Subcutaneous preadipocyte (primary cell): Measurements from ENCODE around the gene LDB1. TPM values are rescaled to one million over a fixed set of nuclear protein-coding genes. Genes with fewer than 3 reads are reported as not detected.

ENCODE experiments used
- small RNA-seq: library from RNA; depleted of rRNA; stranded (forward); fragments of <200 nt; gene quantifications from one replicate; pipeline ENCODE3, GENCODE V24; 2012
- total RNA-seq: library from RNA; depleted of rRNA; stranded (reverse); fragments of >200 nt; gene quantifications from 2 replicates; pipeline ENCODE4 v1.2.3, GENCODE V29; 2012

LDB1 gene
- 28.2 and 32.3 TPM in 2 replicates for total RNA-seq

DNA sequence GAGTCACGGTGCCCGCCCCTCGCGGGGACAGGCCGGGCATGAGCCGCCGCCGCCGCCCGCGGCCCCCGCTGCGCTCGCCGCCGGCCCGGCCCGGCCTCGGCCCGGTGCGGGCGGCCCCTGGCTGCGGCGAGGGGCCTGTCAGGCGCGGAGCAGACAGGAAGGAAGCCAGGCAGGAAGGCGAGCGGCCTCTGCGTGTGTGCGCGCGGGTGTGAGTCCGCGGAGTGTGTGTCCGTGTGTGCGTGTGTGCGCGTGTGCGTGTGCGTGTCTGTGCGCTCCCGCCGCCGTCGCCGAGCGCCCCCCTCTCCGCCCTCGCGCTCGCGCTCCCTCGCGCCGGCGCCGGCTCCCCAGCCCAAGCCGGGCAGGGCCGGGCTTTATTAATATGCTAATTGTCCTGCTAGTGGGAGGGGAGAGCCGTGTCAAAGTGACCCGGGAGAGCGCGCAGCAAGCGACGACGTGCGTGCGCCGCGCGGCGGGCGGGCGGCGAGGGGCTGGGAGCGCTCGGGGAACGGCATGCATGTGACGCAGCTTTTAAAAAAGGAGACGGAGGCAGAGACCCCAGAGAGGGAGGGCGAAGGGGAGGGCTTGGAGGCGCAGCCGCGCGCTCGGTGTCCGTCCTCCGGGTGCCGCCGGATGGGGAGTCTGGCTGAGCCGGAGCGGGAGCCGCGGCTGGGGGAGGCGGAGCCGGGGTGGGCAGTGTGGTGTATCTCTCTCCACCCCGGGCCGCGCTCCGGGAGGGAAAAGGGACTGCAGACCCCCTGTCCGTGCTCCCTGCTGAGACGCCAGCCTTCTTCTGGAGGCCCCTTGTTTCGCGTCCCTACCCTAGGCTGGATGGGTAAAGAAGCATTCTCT is at the start of gene LDB1:
LDB1 (minus strand) TSS at position 227 of the 849 bp plus-strand sequence. CDS start 258 bp downstream, outside the sequence.

DNA sequence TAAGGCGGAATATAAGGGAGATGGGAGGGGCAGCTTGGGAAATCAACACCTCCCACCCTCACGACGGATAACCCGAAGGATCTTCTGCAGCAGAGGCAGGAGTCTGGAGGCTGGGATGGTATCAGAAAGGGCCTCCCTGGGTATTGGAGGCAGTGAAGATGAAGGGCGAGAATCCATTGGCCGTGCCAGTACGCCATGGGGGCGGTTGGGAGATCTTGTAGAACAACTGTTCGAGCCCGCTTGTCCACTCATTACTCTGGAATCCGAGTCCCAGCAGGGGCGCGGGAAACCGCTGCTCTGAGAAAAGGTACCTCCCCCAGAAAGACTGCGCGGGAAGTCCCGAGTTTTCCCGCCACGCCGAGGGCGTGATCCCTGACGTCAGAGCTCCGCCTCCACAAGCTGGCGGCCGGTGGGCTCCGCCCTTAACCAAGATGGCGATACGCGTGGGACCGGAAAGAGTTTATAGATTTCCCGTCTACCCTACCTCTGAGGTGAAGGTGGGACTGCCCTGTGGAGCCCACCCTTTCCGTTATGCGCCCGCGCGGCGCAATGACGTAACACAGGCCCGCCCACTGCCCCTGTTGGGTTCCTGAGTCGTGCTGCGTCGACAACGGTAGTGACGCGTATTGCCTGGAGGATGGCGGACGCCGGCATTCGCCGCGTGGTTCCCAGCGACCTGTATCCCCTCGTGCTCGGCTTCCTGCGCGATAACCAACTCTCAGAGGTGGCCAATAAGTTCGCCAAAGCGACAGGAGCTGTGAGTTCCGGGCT is 31.8 kb upstream of the LDB1 start, which contains the start of gene NOLC1:
NOLC1 (plus strand) TSS at position 616 of the 771 bp plus-strand sequence; CDS start at position 638, 22 bp downstream.

DNA sequence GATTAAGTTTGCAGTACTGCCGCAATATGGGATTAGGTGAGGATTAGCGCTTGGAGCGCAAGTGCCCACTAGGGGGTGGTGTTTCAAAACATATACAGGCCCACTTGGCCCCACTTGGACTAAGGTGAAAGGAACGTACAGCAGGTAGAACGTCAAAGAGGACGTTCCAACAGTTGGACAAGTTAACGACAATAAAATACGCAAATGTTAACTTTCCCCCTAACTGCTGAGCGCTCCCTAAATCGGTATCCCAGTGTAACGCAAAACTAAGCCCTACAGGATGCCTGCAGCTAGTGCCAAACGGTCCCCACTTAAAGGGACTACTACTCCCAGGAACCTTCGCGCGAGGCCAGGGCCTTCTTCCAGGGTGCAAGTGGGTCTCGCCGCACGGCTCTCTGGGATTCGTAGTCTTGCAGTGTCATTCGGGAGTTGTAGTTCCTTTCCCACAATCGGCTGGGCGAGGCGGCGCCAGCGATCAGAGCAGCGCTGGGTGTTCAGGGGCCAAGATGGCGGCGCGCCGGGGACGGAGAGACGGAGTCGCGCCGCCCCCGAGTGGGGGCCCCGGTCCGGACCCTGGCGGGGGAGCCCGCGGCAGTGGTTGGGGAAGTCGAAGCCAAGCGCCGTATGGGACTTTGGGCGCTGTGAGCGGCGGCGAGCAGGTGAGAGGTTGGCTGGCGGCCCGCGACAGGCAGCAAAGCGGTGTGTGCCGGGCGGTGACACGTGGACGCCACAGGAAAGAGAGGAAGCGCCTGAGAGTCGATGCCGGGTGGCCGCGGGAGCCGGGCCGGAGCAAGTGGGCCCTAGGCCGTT is 12.6 kb upstream of the LDB1 start, which contains the start of gene PPRC1:
PPRC1 (plus strand) TSS at position 478 of the 810 bp plus-strand sequence; CDS start at position 507, 29 bp downstream.

GRCh38 chr10:102064868-102065560 is 55.2 kb downstream of the LDB1 start, which contains the start of gene HPS6:
Gene HPS6, plus strand, starts transcription at chr10:102065349. Its CDS starts 126 bp downstream, at chr10:102065475.

Small RNA genes lying within 50 kb of the gene (small RNA-seq; reads per million reads assigned to genes)
- gene AL500527.1 (not detected), gene AL500527.2 (not detected)

Other genes starting within 250 kb of the LDB1 start
- 5.9 and 9.2 TPM in 2 replicates for gene ARMH3, start 64.2 kb downstream of the LDB1 start, total RNA-seq
- gene HPS6, start 55.0 kb downstream of the LDB1 start, total RNA-seq = 29.0 and 34.0 TPM in 2 replicates
- gene PPRC1, start 12.7 kb upstream of the LDB1 start, total RNA-seq = 22.4 and 35.8 TPM in 2 replicates
- 43.7 and 45.7 TPM in 2 replicates for gene NOLC1, start 32.0 kb upstream of the LDB1 start, total RNA-seq
- gene ELOVL3, start 105.9 kb upstream of the LDB1 start, total RNA-seq = 1.1 TPM in 1 of 2 replicates, not detected in the other
- not detected in 2 replicates for gene PITX3, start 121.1 kb upstream of the LDB1 start, total RNA-seq
- 33.1 and 47.7 TPM in 2 replicates for gene GBF1, start 125.2 kb upstream of the LDB1 start, total RNA-seq